LHCN-M2 (cell line): ENCODE measurements around the gene KIF18A. TPM values are rescaled to one million over a fixed set of nuclear protein-coding genes. Genes with fewer than 3 reads are reported as not detected.
"Not testable (repeated sequence)": the region's sequence is repeated elsewhere in the genome, so short reads cannot be mapped to it uniquely, and the experiment has no call there.

ENCODE experiments used
- DNase-seq: peaks from one replicate; pipeline ENCODE4 v3.0.0-alpha.2; 2012; ENCODE audit warnings: low read depth
- polyA plus RNA-seq: library from polyadenylated mRNA; unstranded; fragments of >200 nt; gene quantifications from one replicate; pipeline ENCODE4 v1.2.1, GENCODE V29; 2012; ENCODE audit warnings: missing spikeins
- total RNA-seq: library from RNA; depleted of rRNA; stranded (reverse); fragments of >200 nt; gene quantifications from 2 replicates; pipeline ENCODE4 v1.2.3, GENCODE V29; 2014; rRNA removed

KIF18A gene
- total RNA-seq, result 32.3 and 38.1 TPM in 2 replicates
- 3.3 TPM for polyA plus RNA-seq

- peak; percentile 98 for DNase-seq
Measured at GRCh38 chr11:28107750-28108618, at the start of gene KIF18A, which contains the start of gene METTL15. Gene KIF18A (minus strand): TSS chr11:28108156. CDS start chr11:28097947, 10,209 bp downstream. Gene METTL15 (plus strand): TSS chr11:28108388. CDS start chr11:28113335, 4,947 bp downstream.

GRCh38 chr11:28153586-28153985, 45.6 kb upstream of the KIF18A start:
- no peak for DNase-seq

- no peak for DNase-seq
Measured at GRCh38 chr11:28152743-28153142, 44.8 kb upstream of the KIF18A start.

GRCh38 chr11:28146123-28146751, 38.3 kb upstream of the KIF18A start:
- DNase-seq, result peak; percentile 91

DNA sequence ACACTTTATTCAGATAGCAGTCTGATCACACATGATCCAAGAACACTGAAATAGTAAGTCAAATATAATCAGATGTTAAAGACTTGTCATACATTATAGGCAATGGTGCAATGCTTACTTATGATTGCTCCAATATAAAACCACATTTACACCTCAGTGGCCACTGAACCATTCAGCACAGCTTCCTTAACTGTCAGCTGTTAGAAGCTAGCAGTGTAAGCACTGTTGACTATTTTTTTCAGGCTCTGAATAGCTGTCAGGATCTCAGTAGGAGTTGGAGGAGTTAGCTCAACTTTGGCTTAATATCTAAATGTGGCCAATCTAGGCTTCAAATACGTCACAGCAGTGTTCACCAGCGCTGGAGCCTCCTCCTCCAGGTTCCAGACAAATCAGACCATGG, 36.9 kb upstream of the KIF18A start:
- DNase-seq, result peak; percentile 67

DNA sequence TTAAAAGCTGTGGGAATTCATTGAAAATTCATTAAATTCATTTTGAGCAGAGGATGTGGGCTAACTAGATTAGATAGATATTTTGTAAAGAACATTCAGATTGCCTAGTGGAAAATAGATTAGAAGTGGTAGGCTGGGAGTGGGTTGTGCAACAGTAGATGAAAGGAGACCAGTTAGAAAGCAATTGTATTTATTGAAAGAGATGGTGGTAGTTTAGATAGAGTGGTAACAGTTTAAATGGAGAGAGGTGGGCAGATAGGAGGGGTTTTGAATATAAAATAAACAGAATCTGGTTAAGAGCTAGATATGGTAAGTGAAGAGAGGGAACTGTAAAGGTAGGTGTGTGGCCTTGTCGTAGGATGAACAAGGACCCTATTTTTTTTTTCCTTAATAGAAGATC, 34.8 kb upstream of the KIF18A start:
- DNase-seq, result no peak

GRCh38 chr11:28140689-28141455, 32.9 kb upstream of the KIF18A start:
- DNase-seq, result no peak

DNA sequence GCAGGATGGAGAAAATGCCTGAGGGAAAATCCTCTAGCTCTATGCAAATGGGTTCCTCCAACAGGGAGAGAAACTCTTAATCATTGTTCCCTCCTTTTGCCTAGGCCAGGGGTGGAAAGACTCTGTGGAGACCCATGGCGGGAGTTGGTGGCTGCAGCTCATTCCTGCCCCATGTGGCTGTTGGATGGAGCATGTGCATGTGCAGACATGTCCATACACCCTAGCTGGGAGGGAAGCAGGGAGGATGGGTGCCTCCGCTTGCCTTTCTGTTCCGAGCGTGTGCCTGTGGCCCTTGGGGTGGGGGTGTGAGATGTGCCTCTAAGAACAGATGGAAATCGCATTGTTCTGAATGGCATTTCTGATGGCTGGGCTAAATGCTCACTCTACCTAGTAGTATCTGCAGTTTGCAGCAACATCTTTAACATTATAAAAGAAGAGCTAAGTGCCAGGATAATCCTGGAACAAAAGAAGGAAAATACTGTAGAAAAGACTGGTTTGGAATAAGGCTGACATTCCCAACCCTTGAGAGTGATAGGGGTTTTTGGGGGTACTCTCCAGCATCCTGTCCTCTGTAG, 32.0 kb upstream of the KIF18A start:
- no peak for DNase-seq

- no peak for DNase-seq
Measured at GRCh38 chr11:28137832-28138231, 29.9 kb upstream of the KIF18A start.

GRCh38 chr11:28137366-28137765, 29.4 kb upstream of the KIF18A start:
- DNase-seq, result no peak

GRCh38 chr11:28136157-28136556, 28.2 kb upstream of the KIF18A start:
- DNase-seq, result not testable (repeated sequence)

DNA sequence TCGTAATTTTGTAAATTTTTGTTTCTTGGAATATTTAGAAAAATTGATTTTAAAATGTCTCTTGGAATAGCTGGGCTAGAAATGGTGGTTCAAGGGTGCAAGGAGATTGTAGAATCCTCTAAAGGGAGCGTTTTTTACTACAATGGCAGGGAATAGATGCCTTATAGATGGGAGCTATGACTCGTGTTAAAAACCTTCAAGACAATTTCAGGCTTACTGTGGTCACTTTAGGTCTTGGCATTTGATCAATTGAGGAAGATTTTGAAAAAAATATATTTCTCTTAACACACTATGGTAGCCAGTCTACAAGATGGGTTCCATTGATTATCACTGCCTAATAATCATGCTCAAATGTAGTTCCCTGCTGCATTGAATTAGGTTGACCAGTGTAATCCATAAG, 25.2 kb upstream of the KIF18A start:
- peak; percentile 51 for DNase-seq

GRCh38 chr11:28132548-28132947, 24.6 kb upstream of the KIF18A start:
- peak; percentile 47 for DNase-seq

DNA sequence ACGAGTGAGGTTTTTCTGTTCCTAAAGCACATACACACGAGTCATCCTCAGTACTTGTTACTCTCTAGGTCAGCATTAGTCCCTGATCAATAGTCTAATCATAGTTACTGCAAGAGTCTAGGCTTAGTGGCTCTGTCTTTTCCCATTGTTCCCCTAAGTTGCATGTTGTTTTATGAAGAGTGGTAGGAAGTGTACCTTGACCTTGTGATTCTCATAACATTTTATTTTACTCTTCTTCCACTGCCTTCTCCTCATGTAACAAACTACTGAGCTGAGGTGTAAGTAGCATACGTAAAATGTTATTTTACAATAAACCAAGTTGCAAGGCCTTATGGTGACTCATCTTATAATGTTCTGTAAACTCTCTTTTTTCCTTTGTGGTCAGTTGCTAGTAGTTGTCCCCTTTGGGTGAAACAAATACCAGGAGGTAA, 15.2 kb upstream of the KIF18A start:
- DNase-seq, result peak; percentile 71

- no peak for DNase-seq
Measured at GRCh38 chr11:28117712-28118111, 9.8 kb upstream of the KIF18A start.

GRCh38 chr11:28114731-28115130, 6.8 kb upstream of the KIF18A start:
- DNase-seq, result no peak

- DNase-seq, result no peak
Measured at GRCh38 chr11:28114116-28114515, 6.2 kb upstream of the KIF18A start.

- DNase-seq, result peak; percentile 24
Measured at GRCh38 chr11:28110821-28111200, 2.9 kb upstream of the KIF18A start.

DNA sequence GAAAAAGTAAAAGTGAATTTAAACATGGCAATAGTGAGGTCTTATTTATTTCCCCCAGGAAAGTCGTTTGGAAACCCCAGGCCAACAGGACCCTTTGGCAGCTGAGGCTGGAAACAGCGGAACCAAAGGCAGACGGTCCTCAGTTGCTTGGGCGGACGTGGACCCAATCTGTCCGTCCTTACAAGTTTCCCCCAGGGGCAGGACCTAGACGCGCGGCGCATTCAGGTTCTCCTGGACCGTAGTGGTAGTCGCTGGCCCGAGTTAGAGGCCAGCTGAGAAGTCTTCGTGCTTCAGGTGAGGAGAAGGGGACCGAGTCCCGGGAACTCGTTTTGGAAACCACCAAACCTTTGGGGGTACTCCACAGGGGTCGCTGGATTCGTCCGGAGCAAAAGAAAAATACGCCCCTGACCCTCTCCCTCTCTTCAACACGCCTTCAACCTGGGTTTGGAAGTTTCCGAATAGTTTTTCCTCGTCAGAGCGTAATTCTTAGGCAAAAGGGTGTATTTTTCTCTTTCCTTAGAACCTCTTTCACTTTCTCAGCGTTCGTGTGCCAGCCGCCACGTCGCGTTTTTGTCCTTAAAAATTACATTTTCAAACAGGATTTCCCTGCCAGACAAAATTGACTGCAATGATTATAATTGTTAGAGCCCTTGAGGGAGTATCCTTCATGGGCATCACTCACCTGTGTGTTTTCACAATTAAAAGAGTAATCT, 2.3 kb upstream of the KIF18A start:
- peak; percentile 76 for DNase-seq

GRCh38 chr11:28108958-28109357, 1.0 kb upstream of the KIF18A start:
- DNase-seq, result no peak

- DNase-seq, result no peak
Measured at GRCh38 chr11:28107191-28107749, 686 bp downstream of the KIF18A start.
